GM12878 (cell line): ENCODE measurements around the gene RO60. TPM values are rescaled to one million over a fixed set of nuclear protein-coding genes. Genes with fewer than 3 reads are reported as not detected.

Source experiments
- ATF2 ChIP-seq: IDR thresholded peaks from 2 replicates; pipeline ENCODE4 v1.6.1; 2012; ENCODE audit warnings: low read length, inconsistent platforms
- CBX5 ChIP-seq: sonication (generic); IDR thresholded peaks from 2 replicates; pipeline ENCODE4 v1.6.1; 2016; ENCODE audit warnings: low read depth, moderate library complexity, mild to moderate bottlenecking, inconsistent platforms
- EED ChIP-seq: sonication (generic); IDR thresholded peaks from 2 replicates; pipeline ENCODE4 v1.6.1; 2016; ENCODE audit warnings: antibody characterized with exemption, low read depth
- ELK1 ChIP-seq: IDR thresholded peaks from 2 replicates; pipeline ENCODE4 v1.6.1; 2012; ENCODE audit warnings: low read depth, low read length, improper control_type of control experiment
- EP300 ChIP-seq, 2 experiments: fragments of 150-350 bp in 1 of 2; IDR thresholded peaks; 2 replicates each; pipeline ENCODE4 v1.6.1; 2011 to 2012; ENCODE audit warnings: low read depth in 2 of 2, low read length in 2 of 2, borderline replicate concordance in 1 of 2, improper control_type of control experiment in 1 of 2, inconsistent platforms in 1 of 2; ENCODE audit not compliant: control insufficient read depth in 1 of 2
- IKZF2 ChIP-seq, 2 experiments: fragments of 450-650 bp; IDR thresholded peaks; 2 replicates each; pipeline ENCODE4 v1.6.1; 2017; ENCODE audit warnings: mild to moderate bottlenecking in 2 of 2, moderate library complexity in 2 of 2
- MXI1 ChIP-seq: fragments of 150-350 bp; IDR thresholded peaks from 2 replicates; pipeline ENCODE4 v1.6.1; 2011; ENCODE audit warnings: low read depth, mild to moderate bottlenecking, inconsistent platforms, low read length, improper control_type of control experiment
- NKRF ChIP-seq: fragments of 450-650 bp; conservative IDR thresholded peaks from 2 replicates; pipeline ENCODE4 v1.6.1; 2017; ENCODE audit warnings: mild to moderate bottlenecking, moderate library complexity
- POU2F2 ChIP-seq: IDR thresholded peaks from 3 replicates; pipeline ENCODE4 v1.6.1; 2011; ENCODE audit warnings: low read depth, mild to moderate bottlenecking, low read length, borderline replicate concordance
- SMARCA5 ChIP-seq: fragments of 450-650 bp; IDR thresholded peaks from 2 replicates; pipeline ENCODE4 v1.6.1; 2017; ENCODE audit warnings: mild to moderate bottlenecking
- STAT1 ChIP-seq: fragments of 450-650 bp; conservative IDR thresholded peaks from 2 replicates; pipeline ENCODE4 v1.6.1; 2014; ENCODE audit warnings: antibody characterized with exemption, mild to moderate bottlenecking
- TCF7 ChIP-seq: IDR thresholded peaks from 2 replicates; pipeline ENCODE4 v1.6.1; 2014; ENCODE audit warnings: antibody characterized with exemption, borderline replicate concordance
- polyA plus RNA-seq, 11 experiments: library from polyadenylated mRNA; depleted of rRNA in 4 of 11; unstranded in 6 of 11; stranded (reverse) in 5 of 11; fragments of >200 nt; fragmentation: Nextera tagmentation in 4 of 11; fragmentation: Illumina TruSeq in 1 of 11; extraction: Ambion mirVana in 4 of 11; extraction: Trizol in 1 of 11; gene quantifications; 1 replicate in 1 of 11; 2 replicates in 10 of 11; pipeline versions ENCODE4 v1.2.1 to v1.2.3, GENCODE V29; 2011 to 2016; ENCODE audit warnings: inconsistent platforms in 2 of 11, missing spikeins in 2 of 11, low read depth in 1 of 11
- total RNA-seq, 4 experiments: library from RNA; depleted of rRNA in 3 of 4; stranded (reverse); fragments of >200 nt in 3 of 4; fragmentation: Illumina TruSeq in 1 of 4; extraction: Trizol in 1 of 4; gene quantifications; 2 replicates each; pipeline versions ENCODE4 v1.2.1 to v1.2.3, GENCODE V29; 2013 to 2021
- TF ChIP-seq, protein P1 (sequence below): fragments of 450-650 bp; IDR thresholded peaks from 2 replicates; pipeline ENCODE4 v1.6.1; 2018; ENCODE audit warnings: mild to moderate bottlenecking, low read depth, moderate library complexity; ENCODE audit not compliant: partially characterized antibody
- TF ChIP-seq, protein P2 (sequence below): fragments of 450-650 bp; IDR thresholded peaks from 2 replicates; pipeline ENCODE4 v1.6.1; 2017; ENCODE audit warnings: mild to moderate bottlenecking, low read depth, inconsistent platforms; ENCODE audit not compliant: poor library complexity, severe bottlenecking
- TF ChIP-seq, protein P3 (sequence below): IDR thresholded peaks from 2 replicates; pipeline ENCODE4 v1.6.1; 2011; ENCODE audit warnings: low read depth, mild to moderate bottlenecking, low read length, moderate library complexity, borderline replicate concordance; ENCODE audit errors: extremely low read depth

The RO60 gene
- total and polyA plus RNA-seq, 10 of the 15 experiments (the other 5 are each of a cell fraction or from before 2014, with no cell fraction given): 21.1 to 143 (median 83.1) TPM

- TF ChIP-seq, protein P1, sequence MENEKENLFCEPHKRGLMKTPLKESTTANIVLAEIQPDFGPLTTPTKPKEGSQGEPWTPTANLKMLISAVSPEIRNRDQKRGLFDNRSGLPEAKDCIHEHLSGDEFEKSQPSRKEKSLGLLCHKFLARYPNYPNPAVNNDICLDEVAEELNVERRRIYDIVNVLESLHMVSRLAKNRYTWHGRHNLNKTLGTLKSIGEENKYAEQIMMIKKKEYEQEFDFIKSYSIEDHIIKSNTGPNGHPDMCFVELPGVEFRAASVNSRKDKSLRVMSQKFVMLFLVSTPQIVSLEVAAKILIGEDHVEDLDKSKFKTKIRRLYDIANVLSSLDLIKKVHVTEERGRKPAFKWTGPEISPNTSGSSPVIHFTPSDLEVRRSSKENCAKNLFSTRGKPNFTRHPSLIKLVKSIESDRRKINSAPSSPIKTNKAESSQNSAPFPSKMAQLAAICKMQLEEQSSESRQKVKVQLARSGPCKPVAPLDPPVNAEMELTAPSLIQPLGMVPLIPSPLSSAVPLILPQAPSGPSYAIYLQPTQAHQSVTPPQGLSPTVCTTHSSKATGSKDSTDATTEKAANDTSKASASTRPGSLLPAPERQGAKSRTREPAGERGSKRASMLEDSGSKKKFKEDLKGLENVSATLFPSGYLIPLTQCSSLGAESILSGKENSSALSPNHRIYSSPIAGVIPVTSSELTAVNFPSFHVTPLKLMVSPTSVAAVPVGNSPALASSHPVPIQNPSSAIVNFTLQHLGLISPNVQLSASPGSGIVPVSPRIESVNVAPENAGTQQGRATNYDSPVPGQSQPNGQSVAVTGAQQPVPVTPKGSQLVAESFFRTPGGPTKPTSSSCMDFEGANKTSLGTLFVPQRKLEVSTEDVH: peak; percentile 92
- TF ChIP-seq SMARCA5 (peak; percentile 33; the same call in 1 of the 2 replicates), ATF2 (peak; percentile 73; the same call in 1 of the 2 replicates), STAT1 (no peak), NKRF (peak; percentile 23), MXI1 (peak; percentile 80), TCF7 (no peak), CBX5 (no peak; the same call in 1 of the 2 replicates), IKZF2 (IDR thresholded peaks at IDR 0.05) (peak; percentile 80 to 85), EP300 (IDR thresholded peaks at IDR 0.05; ENCODE audit: borderline replicate concordance in 1 of 2, control insufficient read depth in 1 of 2, low read depth in 2 of 2, low read length in 2 of 2) (peak; percentile 38 to 60; a peak in 3 of 4 replicates), POU2F2 (peak; percentile 89), ELK1 (0 out of 2 replicates have a peak, but pooled peaks have one; percentile 44), EED (peak; percentile 60)
- TF ChIP-seq, protein P2, sequence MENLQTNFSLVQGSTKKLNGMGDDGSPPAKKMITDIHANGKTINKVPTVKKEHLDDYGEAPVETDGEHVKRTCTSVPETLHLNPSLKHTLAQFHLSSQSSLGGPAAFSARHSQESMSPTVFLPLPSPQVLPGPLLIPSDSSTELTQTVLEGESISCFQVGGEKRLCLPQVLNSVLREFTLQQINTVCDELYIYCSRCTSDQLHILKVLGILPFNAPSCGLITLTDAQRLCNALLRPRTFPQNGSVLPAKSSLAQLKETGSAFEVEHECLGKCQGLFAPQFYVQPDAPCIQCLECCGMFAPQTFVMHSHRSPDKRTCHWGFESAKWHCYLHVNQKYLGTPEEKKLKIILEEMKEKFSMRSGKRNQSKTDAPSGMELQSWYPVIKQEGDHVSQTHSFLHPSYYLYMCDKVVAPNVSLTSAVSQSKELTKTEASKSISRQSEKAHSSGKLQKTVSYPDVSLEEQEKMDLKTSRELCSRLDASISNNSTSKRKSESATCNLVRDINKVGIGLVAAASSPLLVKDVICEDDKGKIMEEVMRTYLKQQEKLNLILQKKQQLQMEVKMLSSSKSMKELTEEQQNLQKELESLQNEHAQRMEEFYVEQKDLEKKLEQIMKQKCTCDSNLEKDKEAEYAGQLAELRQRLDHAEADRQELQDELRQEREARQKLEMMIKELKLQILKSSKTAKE: no peak
- TF ChIP-seq, protein P3, sequence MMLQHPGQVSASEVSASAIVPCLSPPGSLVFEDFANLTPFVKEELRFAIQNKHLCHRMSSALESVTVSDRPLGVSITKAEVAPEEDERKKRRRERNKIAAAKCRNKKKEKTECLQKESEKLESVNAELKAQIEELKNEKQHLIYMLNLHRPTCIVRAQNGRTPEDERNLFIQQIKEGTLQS: peak; percentile 47; the same call in 1 of the 2 replicates
These were observed at the start of gene RO60, which contains the start of gene UCHL5 (continued) for GRCh38 chr1:193059282-193060114.
